ENCODE measurements around the gene USP48. TPM values are rescaled to one million over a fixed set of nuclear protein-coding genes. Genes with fewer than 3 reads are reported as not detected.
"Not testable (repeated sequence)": the region's sequence is repeated elsewhere in the genome, so short reads cannot be mapped to it uniquely, and the experiment has no call there.

Gene USP48
- total RNA-seq, 1 experiment from 2014 or later, result 60.9 TPM

DNA sequence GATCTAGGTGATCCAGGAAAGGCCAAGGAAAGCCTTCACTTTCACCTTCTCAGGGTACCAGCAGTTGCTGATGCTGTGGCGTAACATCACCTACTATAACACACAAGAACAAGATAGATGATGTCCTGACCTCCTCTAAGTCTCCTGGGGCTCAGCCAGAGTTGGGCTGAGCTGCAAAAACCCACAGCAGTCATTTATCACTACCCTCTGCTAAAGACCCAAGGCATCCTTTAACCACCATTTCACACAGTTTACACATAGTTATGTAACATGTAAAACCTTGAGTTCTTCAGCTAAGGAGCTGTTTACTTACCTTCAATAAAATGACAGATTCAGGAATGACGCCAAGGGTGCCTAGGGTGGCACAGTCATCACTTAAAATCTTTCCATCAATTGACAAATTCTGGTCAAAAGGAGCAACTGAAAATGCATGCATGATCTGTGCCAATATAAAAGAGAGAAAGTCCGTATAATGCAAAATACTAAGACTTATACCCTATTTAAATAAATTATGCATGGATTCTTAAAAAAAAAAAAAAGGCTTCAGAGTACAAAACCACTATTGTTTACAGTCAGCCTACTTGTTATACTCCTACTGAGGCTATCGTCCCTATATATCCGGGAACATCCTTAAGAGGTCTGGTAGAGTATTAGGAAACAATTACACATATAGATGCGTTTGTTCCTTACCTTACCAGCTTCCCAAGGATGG, 93.1 kb downstream of the USP48 start:
- Histone ChIP-seq H3K9me3 (replicated peaks) (peaks cover 7% of the 10 kb centered on the region; the same call in 1 of the 2 replicates), H3K27ac (no peak overlapping the region), H3K36me3 (peaks cover 76% of the 10 kb centered on the region), H3K4me1 (0 out of 2 replicates have a peak, but pooled peaks cover 9% of the 10 kb centered on the region), H3K4me3 (no peak overlapping the region), H3K27me3 (no peaks in the 10 kb centered on the region)
- DNase-seq, result no peak

DNA sequence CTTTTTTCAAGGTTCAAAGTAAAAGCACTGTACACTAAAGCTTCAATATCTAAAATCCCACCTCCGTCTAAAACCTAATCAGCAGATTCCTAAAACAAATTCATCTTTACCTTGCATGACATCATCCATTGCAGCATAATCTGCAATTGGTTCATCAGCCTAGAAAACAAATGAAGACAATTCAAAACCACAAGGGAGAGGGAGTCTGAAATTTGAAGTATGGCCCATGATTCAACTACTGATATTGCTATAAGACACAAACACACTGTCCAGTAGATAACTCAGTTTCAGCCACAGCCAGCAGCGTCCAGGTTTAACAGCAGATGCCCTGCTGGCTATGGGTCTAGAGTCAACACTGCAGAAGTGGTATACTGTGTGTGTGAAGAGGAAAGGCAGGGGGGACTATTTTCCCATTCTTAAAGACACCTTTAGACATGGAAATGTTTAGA, 95.8 kb downstream of the USP48 start:
- Histone ChIP-seq H3K27ac (no peak overlapping the region), H3K36me3 (peaks cover 59% of the 10 kb centered on the region), H3K9me3 (replicated peaks) (peaks cover 8% of the 10 kb centered on the region; the same call in 1 of the 2 replicates), H3K4me3 (no peak overlapping the region), H3K4me1 (peaks cover 6% of the 10 kb centered on the region; the same call in 1 of the 2 replicates), H3K27me3 (no peaks in the 10 kb centered on the region)
- DNase-seq, result no peak

DNA sequence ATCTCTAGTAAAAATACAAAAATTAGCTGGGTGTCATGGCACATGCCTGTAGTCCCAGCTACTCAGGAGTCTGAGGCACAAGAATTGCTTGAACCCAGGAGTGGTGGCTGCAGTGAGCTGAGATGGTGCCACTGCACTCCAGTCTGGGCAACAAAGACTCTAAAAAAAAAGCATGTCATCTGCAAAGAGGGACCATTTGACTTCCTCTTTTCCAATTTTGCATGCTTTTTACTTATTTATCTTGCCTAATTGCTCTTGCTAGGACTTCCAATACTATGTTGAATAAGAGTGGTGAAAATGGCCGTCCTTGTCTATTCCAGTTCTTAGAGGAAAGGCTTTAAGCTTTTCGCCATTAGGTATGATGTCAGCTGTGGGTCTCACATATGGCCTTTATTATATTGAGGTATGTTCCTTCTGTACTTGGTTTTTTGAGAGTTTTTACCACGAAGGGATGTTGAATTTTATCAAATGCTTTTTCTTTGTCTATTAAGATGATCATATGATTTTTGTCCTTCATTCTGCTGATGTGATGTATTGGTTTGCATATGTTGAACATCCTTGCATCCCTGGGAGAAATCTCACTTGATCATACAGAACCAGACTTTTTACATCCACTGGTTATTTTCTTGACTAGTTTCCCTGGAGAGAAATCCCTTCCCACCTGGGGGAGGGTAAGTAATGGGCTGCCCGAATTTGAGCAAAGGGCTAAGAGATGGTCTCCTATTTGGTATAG, 96.8 kb downstream of the USP48 start:
- no peak overlapping the region for H3K4me3 ChIP-seq
- no peaks in the 10 kb centered on the region for H3K27me3 ChIP-seq
- H3K27ac ChIP-seq, result no peak overlapping the region
- H3K36me3 ChIP-seq, result peaks cover 51% of the 10 kb centered on the region
- no peak for DNase-seq
- peaks cover 8% of the 10 kb centered on the region; the same call in 1 of the 2 replicates for H3K9me3 ChIP-seq (replicated peaks)
- H3K4me1 ChIP-seq, result peaks cover 10% of the 10 kb centered on the region

DNA sequence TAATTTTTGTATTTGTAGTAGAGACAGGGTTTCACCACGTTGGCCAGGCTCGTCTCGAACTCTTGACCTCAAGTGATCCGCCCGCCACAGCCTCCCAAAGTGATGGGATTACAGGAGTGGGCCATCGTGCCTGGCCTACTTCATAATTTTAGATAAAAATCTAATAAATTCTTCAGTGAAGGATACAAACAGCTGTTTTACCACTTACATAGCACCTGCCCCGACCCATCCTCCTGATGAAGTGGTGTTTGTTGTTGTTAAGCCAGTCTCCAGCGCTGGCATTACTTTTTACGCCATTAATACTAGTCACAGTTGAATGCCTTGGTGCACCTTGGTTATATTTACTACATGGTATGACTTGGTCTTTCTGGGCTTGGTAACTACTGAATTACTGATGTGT, 101.5 kb downstream of the USP48 start:
- peaks cover 7% of the 10 kb centered on the region; the same call in 1 of the 2 replicates for H3K9me3 ChIP-seq (replicated peaks)
- H3K27ac ChIP-seq, result peak overlapping the region; percentile 48
- peaks cover 37% of the 10 kb centered on the region for H3K36me3 ChIP-seq
- no peaks in the 10 kb centered on the region for H3K27me3 ChIP-seq
- no peak overlapping the region for H3K4me3 ChIP-seq
- peak; percentile 74 to 78 for DNase-seq
- peaks cover 20% of the 10 kb centered on the region for H3K4me1 ChIP-seq

DNA sequence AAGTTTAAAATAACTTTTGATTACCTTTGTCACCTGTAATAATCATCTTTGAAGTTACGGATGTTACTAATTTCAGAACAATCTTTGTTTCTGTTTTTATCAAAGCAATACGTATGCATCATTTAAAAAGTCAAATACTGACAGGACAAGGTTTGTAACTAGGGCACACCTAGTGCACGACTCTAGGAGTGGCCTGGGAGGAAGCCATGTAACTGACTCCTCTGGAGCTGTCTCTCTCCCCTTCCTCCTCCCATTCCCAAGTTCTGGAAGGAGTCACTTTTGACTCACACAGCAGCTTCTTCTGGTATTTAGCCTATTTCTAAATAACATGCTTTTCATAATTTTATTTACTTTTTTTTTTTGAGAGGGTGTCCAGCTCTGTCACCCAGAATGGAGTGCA, 102.0 kb downstream of the USP48 start:
- peak overlapping the region; percentile 48 for H3K27ac ChIP-seq

DNA sequence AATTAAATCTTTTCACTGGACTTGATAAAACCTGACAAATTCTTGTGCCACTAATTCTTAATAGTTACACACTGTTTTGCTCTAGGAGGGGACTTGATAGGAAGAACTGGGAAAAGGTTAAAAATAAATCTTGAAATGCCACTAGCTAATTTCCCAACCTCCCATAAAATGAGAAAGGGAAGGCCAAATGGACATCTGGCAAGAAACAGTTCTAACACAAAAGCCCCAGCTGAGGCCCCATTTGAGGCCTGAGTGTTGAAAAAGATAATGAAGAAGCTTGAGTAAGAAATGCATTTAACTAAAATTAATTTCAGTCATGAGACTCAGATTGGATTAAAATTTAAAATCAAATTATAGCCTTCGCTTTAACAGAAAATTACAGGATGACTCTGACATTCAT, 102.6 kb downstream of the USP48 start:
- Histone ChIP-seq H3K36me3 (peaks cover 26% of the 10 kb centered on the region), H3K27me3 (no peaks in the 10 kb centered on the region), H3K9me3 (replicated peaks) (0 out of 2 replicates have a peak, but pooled peaks cover 3% of the 10 kb centered on the region), H3K4me3 (no peak overlapping the region), H3K27ac (no peak overlapping the region), H3K4me1 (peaks cover 20% of the 10 kb centered on the region)
- DNase-seq, result no peak

More for the DNA sequence above, 102.0 kb downstream of the USP48 start:
- Histone ChIP-seq H3K27me3 (no peaks in the 10 kb centered on the region), H3K4me3 (no peak overlapping the region), H3K4me1 (peaks cover 20% of the 10 kb centered on the region), H3K36me3 (peaks cover 32% of the 10 kb centered on the region), H3K9me3 (replicated peaks) (0 out of 2 replicates have a peak, but pooled peaks cover 3% of the 10 kb centered on the region)
- DNase-seq, result no peak

DNA sequence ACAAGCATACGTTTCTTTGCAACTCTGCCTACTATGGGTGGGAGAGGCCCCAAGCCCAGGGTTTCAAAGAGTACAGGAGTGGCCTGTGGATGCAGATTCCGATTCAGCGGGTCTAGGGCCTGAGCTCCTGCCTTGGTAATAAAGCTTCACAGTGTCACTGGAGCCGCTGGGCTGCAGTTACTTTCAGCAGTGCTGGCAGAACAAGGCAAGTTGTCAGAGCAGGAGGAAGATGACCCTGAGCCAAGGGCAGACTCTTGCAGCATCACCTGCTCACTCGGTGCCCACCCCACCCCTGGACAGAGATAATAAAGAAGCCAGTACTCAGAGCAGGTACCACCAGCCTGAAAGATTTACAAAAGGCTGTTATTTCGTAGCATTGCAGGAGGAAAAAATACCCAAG, 105.8 kb downstream of the USP48 start:
- Histone ChIP-seq H3K27me3 (no peaks in the 10 kb centered on the region), H3K4me1 (peaks cover 34% of the 10 kb centered on the region), H3K9me3 (replicated peaks) (no peaks in the 10 kb centered on the region), H3K4me3 (no peak overlapping the region), H3K27ac (no peak overlapping the region), H3K36me3 (peaks cover 16% of the 10 kb centered on the region)
- DNase-seq, result no peak

DNA sequence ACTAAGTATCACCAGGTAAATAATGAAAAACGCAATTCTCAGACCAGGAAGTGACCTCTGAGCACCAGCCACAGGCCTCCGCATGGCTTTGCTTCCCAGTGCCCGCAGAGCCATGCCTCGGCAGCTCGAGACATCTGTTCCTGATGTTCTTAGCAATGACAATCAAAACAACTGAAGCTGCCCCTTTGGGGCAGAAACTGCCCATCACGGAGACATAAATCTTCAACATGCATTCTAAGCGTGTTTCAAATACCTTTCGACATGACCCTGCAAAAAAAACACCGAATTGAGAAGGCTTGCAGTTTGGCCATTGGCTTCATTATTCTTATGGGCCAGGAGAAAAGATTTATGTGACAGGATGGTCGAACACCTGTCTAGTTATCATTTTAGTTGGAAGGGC, 108.0 kb downstream of the USP48 start:
- Histone ChIP-seq H3K4me3 (no peak overlapping the region), H3K36me3 (peaks cover 7% of the 10 kb centered on the region), H3K27me3 (no peaks in the 10 kb centered on the region), H3K9me3 (replicated peaks) (no peaks in the 10 kb centered on the region), H3K4me1 (peaks cover 21% of the 10 kb centered on the region), H3K27ac (no peak overlapping the region)
- no peak for DNase-seq

DNA sequence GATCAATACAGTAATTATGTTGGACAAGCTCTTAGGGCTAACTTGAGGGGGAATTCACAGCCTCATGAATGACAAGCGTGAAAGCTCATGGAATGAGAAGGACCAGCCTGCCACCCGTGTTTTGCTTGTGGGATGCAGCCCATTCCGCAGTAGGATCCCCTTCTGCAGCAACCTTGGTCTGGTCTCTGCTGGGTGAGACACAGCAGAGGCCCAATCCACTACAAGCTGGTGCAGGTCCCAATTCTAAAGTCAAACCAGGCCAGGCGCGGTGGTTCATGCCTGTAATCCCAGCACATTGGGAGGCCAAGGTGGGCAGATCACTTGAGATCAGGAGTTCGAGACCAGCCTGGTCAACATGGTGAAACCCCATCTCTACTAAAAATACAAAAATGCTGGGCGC, 109.1 kb downstream of the USP48 start:
- H3K27ac ChIP-seq; H3K27me3 ChIP-seq; H3K9me3 ChIP-seq (replicated peaks); H3K4me3 ChIP-seq; H3K36me3 ChIP-seq; DNase-seq: not testable (repeated sequence)
- peaks cover 23% of the 10 kb centered on the region for H3K4me1 ChIP-seq

DNA sequence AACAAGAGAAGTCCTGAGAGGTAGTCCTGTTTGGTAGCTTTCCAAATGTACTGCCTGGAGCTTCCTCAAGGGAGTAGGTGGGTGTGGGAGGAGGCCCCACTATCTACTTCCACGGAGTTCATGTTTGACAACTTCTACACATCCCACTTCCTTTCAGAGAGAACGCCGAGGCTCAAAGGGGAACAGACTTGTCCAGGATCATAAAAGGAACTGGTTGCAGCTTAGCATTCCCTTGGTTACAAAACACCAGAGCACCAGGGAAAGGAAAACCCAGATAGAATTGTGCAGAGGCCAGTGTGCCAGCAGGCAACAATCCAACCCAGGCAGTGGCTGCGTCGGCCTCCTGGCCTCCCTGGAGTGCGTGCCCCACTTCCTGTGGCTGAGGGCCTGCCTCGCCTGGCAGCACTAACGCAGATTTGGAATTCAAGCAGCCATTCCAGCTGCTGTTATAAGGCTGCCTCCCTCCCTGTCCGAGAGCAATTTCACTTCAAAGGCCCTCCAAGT, 109.6 kb downstream of the USP48 start:
- Histone ChIP-seq H3K27me3 (no peaks in the 10 kb centered on the region), H3K4me3 (no peak overlapping the region), H3K4me1 (peaks cover 23% of the 10 kb centered on the region), H3K9me3 (replicated peaks) (no peaks in the 10 kb centered on the region), H3K27ac (no peak overlapping the region; the same call in 1 of the 2 replicates), H3K36me3 (no peaks in the 10 kb centered on the region)
- peak; percentile 56 to 68 for DNase-seq

DNA sequence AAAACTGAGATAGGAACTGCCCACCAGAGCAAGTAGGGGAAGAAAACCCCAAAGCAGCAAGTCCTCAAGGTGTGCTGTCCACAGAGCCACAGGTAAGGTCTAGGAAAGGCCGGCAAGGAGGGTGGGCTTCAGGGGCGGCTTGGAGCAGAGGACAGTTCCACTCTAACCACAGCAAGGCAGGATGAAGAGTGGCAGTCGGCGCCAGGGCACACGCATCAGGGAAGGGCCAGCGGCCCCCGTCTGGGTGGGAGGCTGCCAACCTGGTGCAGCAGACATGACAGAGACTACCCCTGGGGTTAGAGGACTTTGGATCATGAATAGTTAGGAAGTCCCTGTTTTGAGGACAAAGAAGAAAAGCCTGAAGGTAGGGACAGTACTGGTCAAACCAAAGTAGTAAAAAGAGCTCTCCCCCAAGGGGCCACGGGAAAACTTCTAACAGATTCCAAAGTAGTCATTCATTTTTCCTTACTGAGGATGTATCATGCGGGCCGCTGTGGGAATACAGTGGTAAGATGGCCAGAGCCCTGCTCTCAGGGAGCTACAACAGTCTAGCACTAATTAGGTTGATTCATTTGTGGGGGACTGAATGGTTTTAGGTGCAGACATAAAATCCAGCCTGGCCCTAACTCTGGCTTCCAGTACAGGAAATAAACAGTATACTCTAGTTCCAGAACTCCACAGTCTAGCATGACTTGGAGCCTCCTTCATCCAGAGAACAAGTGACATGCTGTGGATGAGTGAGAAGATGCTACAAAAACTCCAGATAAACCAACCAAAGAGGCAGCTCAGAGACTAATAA, 110.3 kb downstream of the USP48 start:
- Histone ChIP-seq H3K27ac (no peak overlapping the region), H3K9me3 (replicated peaks) (no peaks in the 10 kb centered on the region), H3K36me3 (no peaks in the 10 kb centered on the region), H3K4me3 (no peak overlapping the region), H3K4me1 (peaks cover 23% of the 10 kb centered on the region), H3K27me3 (no peaks in the 10 kb centered on the region)
- no peak for DNase-seq

DNA sequence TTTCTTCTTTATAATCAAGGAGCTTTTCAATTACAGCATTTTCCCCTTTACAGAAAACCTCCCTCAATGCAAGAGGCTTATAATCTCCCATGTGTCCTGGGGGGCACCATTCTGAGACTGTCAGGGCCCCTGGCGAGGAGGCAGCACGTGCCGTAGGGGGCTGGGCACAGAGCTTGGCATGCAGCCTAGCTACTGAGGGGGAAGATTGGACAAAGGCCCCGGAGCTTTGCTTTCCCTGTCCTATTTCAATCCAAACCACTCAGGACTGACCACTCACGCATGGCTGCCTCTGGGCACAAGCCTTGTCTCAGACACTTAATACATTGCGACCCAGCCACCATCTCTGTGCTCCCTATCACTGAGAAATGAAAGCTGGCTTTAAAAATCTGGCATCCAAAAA, 111.0 kb downstream of the USP48 start:
- Histone ChIP-seq H3K36me3 (no peaks in the 10 kb centered on the region), H3K9me3 (replicated peaks) (no peaks in the 10 kb centered on the region), H3K4me1 (peaks cover 23% of the 10 kb centered on the region), H3K27ac (no peak overlapping the region), H3K4me3 (no peak overlapping the region), H3K27me3 (no peaks in the 10 kb centered on the region)
- DNase-seq, result no peak

DNA sequence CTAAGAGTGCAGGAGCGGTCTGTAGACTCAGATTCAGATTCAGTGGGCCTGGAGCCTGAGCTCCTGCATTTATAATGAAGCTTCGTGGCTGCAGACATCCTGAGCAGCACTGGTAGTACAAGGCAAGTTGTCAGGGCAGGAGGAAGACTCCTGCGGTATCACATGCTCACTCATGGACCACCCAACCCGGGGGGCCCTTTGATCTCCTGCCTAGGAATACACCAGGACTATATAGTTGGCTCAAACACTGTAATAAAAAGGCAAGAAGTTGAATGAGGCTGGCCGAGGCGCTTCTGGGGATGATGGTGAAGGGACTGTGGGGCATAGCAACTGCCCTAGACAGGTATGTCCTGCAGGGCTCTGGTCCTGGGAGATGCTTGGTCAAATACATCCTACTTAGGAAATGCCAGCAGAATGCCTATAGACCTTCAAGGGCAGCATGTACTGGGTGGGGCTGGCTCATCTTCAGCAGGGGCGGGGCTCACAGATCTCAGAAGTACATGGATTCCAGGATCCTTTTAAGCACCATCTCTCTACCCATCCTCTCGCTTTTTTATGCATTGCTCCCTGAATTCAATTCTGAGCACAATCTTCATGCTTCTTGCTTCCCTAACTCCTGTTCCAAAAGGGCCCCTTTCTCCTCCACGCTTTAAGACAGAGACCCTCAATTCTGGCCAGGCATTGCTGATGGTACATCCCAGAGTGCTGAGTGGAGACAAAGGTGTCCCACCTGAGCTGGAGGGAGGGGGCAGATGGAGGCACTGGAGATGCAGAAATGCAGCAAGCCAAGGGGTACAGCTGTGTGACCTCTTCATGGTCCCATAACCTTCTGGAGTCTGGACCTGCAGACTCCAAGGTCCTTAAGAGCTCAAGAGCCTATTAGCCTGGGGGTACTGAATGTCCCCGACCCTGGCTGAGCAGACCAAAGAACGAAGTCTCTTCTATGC, 111.7 kb downstream of the USP48 start:
- no peak for DNase-seq
- no peak overlapping the region for H3K4me3 ChIP-seq

More for the DNA sequence above, 111.7 kb downstream of the USP48 start:
- peaks cover 23% of the 10 kb centered on the region for H3K4me1 ChIP-seq
- no peaks in the 10 kb centered on the region for H3K27me3 ChIP-seq
- H3K9me3 ChIP-seq (replicated peaks), result no peaks in the 10 kb centered on the region
- no peaks in the 10 kb centered on the region for H3K36me3 ChIP-seq
- H3K27ac ChIP-seq, result no peak overlapping the region

Data from SJCRH30 (cell line).